EH (cell line): ENCODE measurements around the gene RBM14.
"Not testable (repeated sequence)": the region's sequence is repeated elsewhere in the genome, so short reads cannot be mapped to it uniquely, and the experiment has no call there.

Experiments
- DNase-seq: peaks from one replicate; pipeline ENCODE4 v3.0.0-alpha.2; 2015; ENCODE audit warnings: low read depth

Gene RBM14

GRCh38 chr11:66616379-66617154, at the start of gene RBM14:
RBM14 (plus strand) TSS chr11:66616630; CDS start chr11:66616721, 91 bp downstream.
- peak; percentile 100 for DNase-seq

- no peak for DNase-seq
These were observed 48.7 kb upstream of the RBM14 start for GRCh38 chr11:66567787-66568123.

GRCh38 chr11:66568124-66568916, 48.1 kb upstream of the RBM14 start, which contains the start of gene CTSF:
CTSF (minus strand) TSS chr11:66568606; CDS start chr11:66568486, 120 bp downstream.
- DNase-seq = peak; percentile 79

- DNase-seq = no peak
These were observed 47.4 kb upstream of the RBM14 start for GRCh38 chr11:66569076-66569475.

GRCh38 chr11:66570079-66570849, 46.2 kb upstream of the RBM14 start:
- peak; percentile 22 for DNase-seq

GRCh38 chr11:66570850-66571180, 45.6 kb upstream of the RBM14 start:
- no peak for DNase-seq

GRCh38 chr11:66579017-66579606, 37.3 kb upstream of the RBM14 start:
- peak; percentile 73 for DNase-seq

GRCh38 chr11:66580803-66581202, 35.6 kb upstream of the RBM14 start:
- no peak for DNase-seq

- DNase-seq = no peak
These were observed 35.2 kb upstream of the RBM14 start for GRCh38 chr11:66581261-66581660.

GRCh38 chr11:66582565-66583147, 33.8 kb upstream of the RBM14 start:
- DNase-seq = not testable (repeated sequence)

- DNase-seq = not testable (repeated sequence)
These were observed 31.0 kb upstream of the RBM14 start for GRCh38 chr11:66585447-66585846.

GRCh38 chr11:66586136-66586535, 30.3 kb upstream of the RBM14 start:
- DNase-seq = no peak

GRCh38 chr11:66589315-66589714, 27.1 kb upstream of the RBM14 start:
- not testable (repeated sequence) for DNase-seq

- DNase-seq = no peak
These were observed 26.3 kb upstream of the RBM14 start for GRCh38 chr11:66589996-66590675.

- no peak for DNase-seq
These were observed 25.3 kb upstream of the RBM14 start for GRCh38 chr11:66591175-66591574.

GRCh38 chr11:66592457-66593302, 23.8 kb upstream of the RBM14 start, which contains the start of the genes CCDC87 and CCS:
CCDC87 (minus strand) TSS chr11:66593063; CDS start chr11:66593015, 48 bp downstream.
CCS (plus strand) TSS chr11:66593185; CDS start chr11:66593262, 77 bp downstream.
- peak; percentile 96 for DNase-seq

- DNase-seq = no peak
These were observed 23.2 kb upstream of the RBM14 start for GRCh38 chr11:66593303-66593635.

GRCh38 chr11:66593650-66594049, 22.8 kb upstream of the RBM14 start:
- no peak for DNase-seq

GRCh38 chr11:66595245-66595904, 21.1 kb upstream of the RBM14 start:
- DNase-seq = no peak

- DNase-seq = no peak
These were observed 17.4 kb upstream of the RBM14 start for GRCh38 chr11:66598993-66599392.
